ENCODE measurements around the gene MOV10L1. TPM values are rescaled to one million over a fixed set of nuclear protein-coding genes. Genes with fewer than 3 reads are reported as not detected.

Gene MOV10L1
- total and polyA plus RNA-seq, 9 of the 15 experiments (the other 6 are each of a cell fraction or from before 2014, with no cell fraction given), result 0.06 to 0.43 (median 0.15) TPM

GRCh38 chr22:50061141-50061823 lies 28.5 kb upstream of the MOV10L1 start:
- FAIRE-seq (no peak), DNase-seq (ENCODE audit: extremely low read depth in 1 of 4, low spot score in 3 of 4) (no peak), ATAC-seq (no peak)
- H3K9ac ChIP-seq (ENCODE audit: insufficient read depth in 1 of 2, low read depth in 2 of 2, low read length in 2 of 2), result peak overlapping the region in 1 of 2 experiments; percentile 58; a peak in 2 of 4 replicates
- ChIA-PET CTCF (ENCODE audit: low intra/inter-chr PET ratio) (no interaction called here), POLR2A (no interaction called here)
- H3K9me3 ChIP-seq (replicated peaks; ENCODE audit: control insufficient read depth, insufficient read depth, low read depth, low read length), result no peaks in the 10 kb centered on the region
- no TSS peak for BruUV-seq (replicated peaks)
- TF ChIP-seq ZNF232 (CRISPR knock-in tag; IDR thresholded peaks at IDR 0.05), result no peak
- peak in 1 of 2 experiments; percentile 14 for TF ChIP-seq E2F6 (IDR thresholded peaks at IDR 0.05; ENCODE audit: borderline replicate concordance in 1 of 2, extremely low read depth in 1 of 2, insufficient read depth in 1 of 2, insufficient read length in 1 of 2, low read depth in 1 of 2, low read length in 1 of 2, poor library complexity in 1 of 2, severe bottlenecking in 1 of 2)
- peaks cover 0 to 39% of the 10 kb centered on the region in 2 experiments; a peak in 4 of 5 replicates for H3K4me1 ChIP-seq (replicated peaks in 1 of 2; ENCODE audit: control insufficient read depth in 2 of 2, insufficient read depth in 2 of 2, low read length in 2 of 2)
- in situ Hi-C loops (cut with MboI), result no loop called here
- peaks cover 7 to 9% of the 10 kb centered on the region in 2 experiments; a peak in 4 of 5 replicates for H3K27me3 ChIP-seq (ENCODE audit: control insufficient read depth in 2 of 2, insufficient read depth in 2 of 2, low read length in 2 of 2)
- H4K20me1 ChIP-seq (replicated peaks; ENCODE audit: control insufficient read depth, insufficient read depth, low read length), result no peaks in the 10 kb centered on the region
- no peaks in the 10 kb centered on the region for H3K79me2 ChIP-seq (ENCODE audit: control insufficient read depth, insufficient read depth, low read length)
- no peak overlapping the region for H3K27ac ChIP-seq (ENCODE audit: extremely low read depth, low read depth, low read length)
- no peak overlapping the region for H3K4me3 ChIP-seq
- H3K36me3 ChIP-seq (ENCODE audit: control insufficient read depth, insufficient read depth, low read length), result no peaks in the 10 kb centered on the region
- H3K4me2 ChIP-seq (ENCODE audit: insufficient read depth, low read length), result no peak overlapping the region; the same call in 1 of the 2 replicates
- H2AFZ ChIP-seq (ENCODE audit: low read depth, low read length), result 0 out of 2 replicates have a peak overlapping the region, but pooled peaks have one; percentile 31
- WGBS (ENCODE audit: insufficient coverage, low coverage, missing lambda C conversion rate), result 30% methylated on average over 14 of the region's 27 CpGs
- no peaks in the 10 kb centered on the region for H3K9me1 ChIP-seq (ENCODE audit: control insufficient read depth, insufficient read depth, low read length)
- intact Hi-C loops (cut with micrococcal nuclease), result no loop called here

Data from K562 (cell line).